ENCODE data around the gene MED19.
"Not testable (repeated sequence)": the region's sequence is repeated elsewhere in the genome, so short reads cannot be mapped to it uniquely, and the experiment has no call there.

Gene MED19

GRCh38 chr11:57700425-57700824, 11.6 kb downstream of the MED19 start:
- H3K4me3 Mint-ChIP-seq: no peak overlapping the region
- no peak for TF ChIP-seq CTCF (IDR thresholded peaks at IDR 0.05; ENCODE audit: unreplicated experiment in 3 of 3)
- H3K4me1 Mint-ChIP-seq: no peaks in the 10 kb centered on the region
- H3K27ac Mint-ChIP-seq: no peak overlapping the region
- no peaks in the 10 kb centered on the region for H3K27me3 Mint-ChIP-seq (ENCODE audit: low read depth)
- no peaks in the 10 kb centered on the region for H3K9me3 Mint-ChIP-seq
- peaks cover 63% of the 10 kb centered on the region for H3K36me3 Mint-ChIP-seq (ENCODE audit: low read depth)

- TF ChIP-seq CTCF (IDR thresholded peaks at IDR 0.05; ENCODE audit: unreplicated experiment in 3 of 3): no peak
- Mint-ChIP-seq H3K27me3 (ENCODE audit: low read depth) (no peaks in the 10 kb centered on the region), H3K4me3 (no peak overlapping the region), H3K9me3 (no peaks in the 10 kb centered on the region), H3K27ac (no peak overlapping the region), H3K4me1 (no peaks in the 10 kb centered on the region), H3K36me3 (ENCODE audit: low read depth) (peaks cover 63% of the 10 kb centered on the region)
Observed at GRCh38 chr11:57699813-57700212, 12.2 kb downstream of the MED19 start.

GRCh38 chr11:57698843-57699365, 13.1 kb downstream of the MED19 start:
- Mint-ChIP-seq H3K27me3 (ENCODE audit: low read depth) (no peaks in the 10 kb centered on the region), H3K9me3 (no peaks in the 10 kb centered on the region), H3K36me3 (ENCODE audit: low read depth) (peaks cover 55% of the 10 kb centered on the region), H3K4me3 (no peak overlapping the region), H3K27ac (no peak overlapping the region), H3K4me1 (no peaks in the 10 kb centered on the region)
- no peak for TF ChIP-seq CTCF (IDR thresholded peaks at IDR 0.05; ENCODE audit: unreplicated experiment in 3 of 3)

GRCh38 chr11:57690474-57690873, 21.5 kb downstream of the MED19 start:
- peaks cover 54% of the 10 kb centered on the region for H3K36me3 Mint-ChIP-seq (ENCODE audit: low read depth)
- H3K9me3 Mint-ChIP-seq; H3K27me3 Mint-ChIP-seq (ENCODE audit: low read depth); H3K4me3 Mint-ChIP-seq; H3K27ac Mint-ChIP-seq; H3K4me1 Mint-ChIP-seq: not testable (repeated sequence)

GRCh38 chr11:57681168-57681567, 30.8 kb downstream of the MED19 start:
- Mint-ChIP-seq H3K4me1 (no peaks in the 10 kb centered on the region), H3K9me3 (no peaks in the 10 kb centered on the region), H3K27me3 (ENCODE audit: low read depth) (no peaks in the 10 kb centered on the region), H3K27ac (no peak overlapping the region), H3K4me3 (no peak overlapping the region), H3K36me3 (ENCODE audit: low read depth) (peaks cover 55% of the 10 kb centered on the region)
- TF ChIP-seq CTCF (IDR thresholded peaks at IDR 0.05; ENCODE audit: unreplicated experiment in 3 of 3): no peak

- H3K4me1 Mint-ChIP-seq: peaks cover 4% of the 10 kb centered on the region
- peaks cover 58% of the 10 kb centered on the region for H3K36me3 Mint-ChIP-seq (ENCODE audit: low read depth)
Observed at GRCh38 chr11:57680552-57680874, 31.5 kb downstream of the MED19 start.

More at GRCh38 chr11:57680552-57680874, 31.5 kb downstream of the MED19 start:
- H3K27ac Mint-ChIP-seq: no peak overlapping the region
- no peaks in the 10 kb centered on the region for H3K9me3 Mint-ChIP-seq
- H3K27me3 Mint-ChIP-seq (ENCODE audit: low read depth): no peaks in the 10 kb centered on the region
- H3K4me3 Mint-ChIP-seq: no peak overlapping the region
- no peak for TF ChIP-seq CTCF (IDR thresholded peaks at IDR 0.05; ENCODE audit: unreplicated experiment in 3 of 3)
